IPS-18c (cell line): ENCODE data around the gene ZNF74.
A peak's percentile ranks its signal among the peaks of the same experiment; 100 is the strongest.

Experiments
- H3K4me3 ChIP-seq: 2 replicates; pipeline ENCODE4 v1.7.0; 2013; ENCODE audit warnings: low read depth, mild to moderate bottlenecking, low read length, moderate library complexity; ENCODE audit not compliant: insufficient read depth
- H3K9me3 ChIP-seq: one replicate; pipeline ENCODE4 v1.6.1; 2013; ENCODE audit warnings: mild to moderate bottlenecking, low read length, moderate library complexity; ENCODE audit not compliant: control insufficient read depth, insufficient read depth

ZNF74 gene

DNA sequence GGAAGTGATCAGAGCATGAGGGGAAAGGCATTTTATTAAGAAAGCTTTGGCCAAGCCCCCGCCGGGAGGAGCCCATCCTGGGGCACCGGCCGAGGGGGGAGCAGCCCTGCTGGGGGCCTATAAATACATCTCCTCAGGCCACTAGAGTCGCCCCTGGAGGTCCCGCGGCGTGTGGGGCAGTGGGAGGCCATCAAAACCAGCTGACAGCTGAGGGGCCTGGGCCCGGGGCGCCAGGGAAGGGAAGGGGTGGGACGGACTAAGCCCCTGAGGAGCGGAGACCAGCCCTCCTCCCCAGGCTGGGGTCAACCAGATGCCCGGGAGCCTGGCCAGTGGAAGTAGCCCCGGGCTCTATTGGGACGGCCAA lies 30.6 kb downstream of the ZNF74 start:
- H3K4me3 ChIP-seq: no peak overlapping the region
- H3K9me3 ChIP-seq: peaks cover 2% of the 10 kb centered on the region

DNA sequence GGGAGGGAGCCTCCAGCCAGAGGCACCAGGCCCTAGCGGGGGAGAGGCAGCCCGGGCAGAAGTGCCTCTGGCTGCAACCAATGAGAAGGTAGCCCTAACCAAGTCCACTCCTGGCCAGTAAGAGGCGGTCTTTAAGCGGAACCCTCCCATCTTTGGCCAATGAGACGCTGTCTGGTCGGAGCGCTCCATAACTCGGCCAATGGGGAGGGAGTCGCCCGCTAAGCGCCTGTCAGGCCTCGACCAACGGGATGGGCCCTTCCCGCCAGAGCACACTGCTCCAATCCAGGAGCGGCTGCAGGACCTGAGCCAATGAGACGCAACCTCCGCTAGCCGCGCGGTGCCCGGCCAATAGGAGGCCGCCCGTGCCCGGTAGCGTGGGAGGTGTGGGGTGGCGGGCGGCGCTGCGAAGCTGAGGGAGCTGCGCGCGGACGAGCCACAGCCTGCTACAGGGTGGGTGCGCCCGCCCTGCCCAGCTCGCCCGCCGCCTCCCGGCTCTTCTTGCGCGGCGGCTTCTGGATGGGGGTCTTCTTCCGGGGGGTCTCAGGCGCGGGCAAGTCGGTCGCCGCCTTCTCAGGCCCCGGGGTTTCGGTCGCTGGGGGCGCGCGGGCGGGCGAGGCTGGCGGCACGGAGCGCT lies 31.1 kb downstream of the ZNF74 start:
- Histone ChIP-seq H3K9me3 (peaks cover 2% of the 10 kb centered on the region), H3K4me3 (no peak overlapping the region)

- Histone ChIP-seq H3K9me3 (peaks cover 2% of the 10 kb centered on the region), H3K4me3 (no peak overlapping the region)
Measured at GRCh38 chr22:20425566-20426258, 31.8 kb downstream of the ZNF74 start.

DNA sequence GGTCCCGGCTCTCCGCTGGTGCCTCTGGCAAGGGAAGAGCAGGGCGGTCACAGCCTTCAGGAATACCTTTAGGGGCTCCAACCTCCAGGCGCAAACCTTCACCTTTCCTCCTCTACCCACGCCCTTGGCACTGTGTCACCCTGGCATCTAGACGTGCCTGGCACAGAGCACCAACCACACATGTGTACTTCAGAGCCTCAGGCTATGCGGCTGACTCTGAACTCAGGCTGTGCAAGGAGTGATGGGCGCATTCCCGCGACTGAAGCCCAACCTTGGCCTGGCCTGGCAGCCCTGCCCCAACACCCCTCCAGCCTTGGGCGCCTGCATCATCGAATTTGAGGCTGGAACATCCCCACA lies 32.3 kb downstream of the ZNF74 start:
- Histone ChIP-seq H3K4me3 (no peak overlapping the region), H3K9me3 (peaks cover 2% of the 10 kb centered on the region)

DNA sequence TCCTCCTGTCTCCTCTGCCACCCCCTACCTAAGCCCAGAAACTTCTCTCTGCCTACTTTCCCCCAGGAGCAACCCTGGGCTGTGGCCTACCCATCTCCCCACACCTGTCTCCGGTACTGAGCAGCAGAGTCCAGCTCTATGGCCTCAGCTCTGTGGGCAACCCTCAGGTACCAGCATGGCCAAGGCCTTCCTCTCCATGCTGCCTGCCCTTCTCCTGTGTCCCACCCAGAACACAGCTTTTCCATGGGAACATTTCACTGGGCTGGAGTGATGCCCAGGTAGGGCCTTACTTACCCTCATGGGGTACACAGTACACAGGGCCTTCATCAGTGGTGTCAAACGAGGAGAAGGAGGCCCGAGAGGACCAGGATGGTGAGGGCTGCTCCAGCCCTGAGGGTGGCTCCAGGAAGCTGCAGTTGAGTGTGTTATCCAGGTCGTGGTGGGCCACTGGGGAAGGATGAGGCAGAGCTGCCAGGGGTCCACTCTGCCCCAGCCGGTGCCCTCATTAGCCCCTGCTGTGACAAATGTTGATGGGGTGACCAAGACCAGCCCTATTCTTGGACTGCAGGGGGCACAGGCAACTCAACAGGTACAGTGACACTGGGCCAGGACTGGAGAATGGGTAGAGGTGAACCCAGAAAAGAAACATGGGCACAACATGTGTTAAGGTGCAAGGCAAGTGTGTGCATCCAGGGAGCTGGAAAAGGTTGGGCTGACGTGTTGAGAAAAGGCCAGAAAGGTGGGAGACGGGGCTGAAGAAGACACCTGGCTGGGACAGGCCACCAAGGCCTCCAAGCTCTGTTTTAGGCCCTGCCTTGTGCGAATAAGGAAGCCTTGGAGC lies 33.4 kb downstream of the ZNF74 start:
- H3K9me3 ChIP-seq: peaks cover 2% of the 10 kb centered on the region
- H3K4me3 ChIP-seq: no peak overlapping the region

- peaks cover 2% of the 10 kb centered on the region for H3K9me3 ChIP-seq
- no peak overlapping the region for H3K4me3 ChIP-seq
Measured at GRCh38 chr22:20427945-20428417, 34.0 kb downstream of the ZNF74 start.

GRCh38 chr22:20428496-20429253 lies 34.7 kb downstream of the ZNF74 start:
- Histone ChIP-seq H3K9me3 (peaks cover 2% of the 10 kb centered on the region), H3K4me3 (peak overlapping the region; percentile 16)

- H3K9me3 ChIP-seq: peaks cover 2% of the 10 kb centered on the region
- peak overlapping the region; percentile 43 for H3K4me3 ChIP-seq
Measured at GRCh38 chr22:20429254-20430100, 35.5 kb downstream of the ZNF74 start.

GRCh38 chr22:20430101-20430719 lies 36.3 kb downstream of the ZNF74 start:
- Histone ChIP-seq H3K4me3 (peak overlapping the region; percentile 50), H3K9me3 (peaks cover 2% of the 10 kb centered on the region)

DNA sequence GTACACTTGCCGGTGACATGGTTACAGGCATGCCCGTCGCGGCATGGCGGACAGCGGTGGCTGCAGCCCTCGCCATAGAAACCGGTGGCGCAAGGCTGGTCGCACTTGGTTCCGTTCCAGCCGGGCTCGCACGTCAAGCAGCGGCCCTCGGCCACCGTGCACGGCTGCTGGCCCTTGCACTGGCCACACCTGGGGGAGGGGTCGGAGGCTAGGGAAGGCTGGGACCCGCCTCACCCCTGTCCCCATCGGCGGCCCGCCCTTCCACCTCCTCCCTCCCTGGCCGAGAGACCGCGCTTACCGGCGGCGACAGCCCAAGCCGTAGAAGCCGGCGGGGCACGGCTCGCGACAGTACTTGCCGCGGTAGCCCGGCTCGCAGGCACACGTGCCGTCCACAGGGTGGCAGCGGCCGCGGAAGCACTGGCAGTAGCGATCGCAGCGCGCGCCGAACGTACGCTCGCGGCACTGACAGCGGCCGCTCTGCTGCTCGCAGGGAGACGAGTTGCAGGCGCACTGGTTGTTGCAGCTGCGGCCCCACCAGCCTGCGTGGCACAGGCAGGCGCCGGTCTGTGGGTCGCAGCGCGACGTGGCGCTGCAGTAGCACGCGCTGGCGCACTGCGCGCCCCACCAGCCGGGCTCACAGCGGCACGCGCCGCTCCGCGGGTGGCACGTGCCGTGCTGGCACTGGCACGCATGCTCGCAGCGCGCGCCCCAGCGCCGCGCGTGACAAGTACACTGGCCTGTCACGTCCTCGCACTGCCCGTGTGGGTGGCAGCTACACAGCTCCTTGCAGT lies 37.0 kb downstream of the ZNF74 start:
- Histone ChIP-seq H3K4me3 (peak overlapping the region; percentile 50), H3K9me3 (peaks cover 2% of the 10 kb centered on the region)

GRCh38 chr22:20431511-20432192 lies 37.7 kb downstream of the ZNF74 start:
- Histone ChIP-seq H3K9me3 (no peaks in the 10 kb centered on the region), H3K4me3 (peak overlapping the region; percentile 50)

- H3K9me3 ChIP-seq: no peaks in the 10 kb centered on the region
- no peak overlapping the region for H3K4me3 ChIP-seq
Measured at GRCh38 chr22:20432244-20432686, 38.3 kb downstream of the ZNF74 start.

DNA sequence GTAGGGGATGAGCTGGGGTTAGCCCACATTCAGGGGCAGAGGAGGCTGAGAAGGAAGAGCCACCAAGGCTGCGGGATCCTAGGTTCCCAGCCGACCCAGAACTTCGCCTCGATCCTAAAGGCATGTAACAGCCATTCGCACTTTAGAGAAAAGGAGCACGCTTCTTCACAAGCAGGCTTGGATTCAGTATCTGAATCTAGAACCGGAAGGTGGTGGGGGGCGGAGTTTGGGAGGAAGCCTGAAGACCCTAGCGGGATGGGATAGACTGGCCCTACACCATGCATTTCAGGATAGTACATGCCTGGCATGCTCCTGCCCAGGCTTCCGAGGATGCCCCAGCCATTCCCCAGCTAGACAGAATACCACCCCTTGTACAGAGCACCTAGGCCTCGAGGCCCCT lies 39.2 kb downstream of the ZNF74 start:
- no peak overlapping the region for H3K4me3 ChIP-seq
- no peaks in the 10 kb centered on the region for H3K9me3 ChIP-seq

DNA sequence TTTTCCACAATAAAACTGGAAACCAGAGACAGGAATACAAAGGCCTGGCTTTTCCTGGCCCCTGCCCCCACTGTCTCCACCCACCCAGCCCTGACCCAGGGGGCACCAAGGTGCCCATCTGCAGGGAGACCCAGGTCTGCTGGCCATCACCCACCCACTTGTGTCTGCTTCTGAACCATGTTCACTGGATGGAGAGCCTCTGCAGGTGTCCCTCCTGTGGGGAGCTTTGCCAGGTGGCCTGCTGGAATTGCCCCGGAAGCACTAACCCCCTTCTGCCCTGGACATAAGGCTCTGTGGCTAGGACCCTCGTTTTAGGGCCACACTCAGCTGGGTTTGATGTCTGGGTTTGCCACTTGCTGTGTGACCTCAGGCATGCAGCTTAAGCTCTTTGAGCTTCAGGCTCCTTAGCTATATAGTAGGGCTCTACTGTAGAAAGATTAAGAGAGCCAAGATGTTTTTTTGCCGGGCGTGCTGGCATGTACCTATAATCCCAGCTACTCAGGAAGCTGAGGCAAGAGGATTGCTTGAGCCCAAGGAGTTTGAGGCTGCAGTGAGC lies 39.8 kb downstream of the ZNF74 start:
- Histone ChIP-seq H3K4me3 (no peak overlapping the region), H3K9me3 (no peaks in the 10 kb centered on the region)

GRCh38 chr22:20434264-20434751 lies 40.4 kb downstream of the ZNF74 start:
- Histone ChIP-seq H3K4me3 (no peak overlapping the region), H3K9me3 (no peaks in the 10 kb centered on the region)
